C4-2B (cell line): Measurements from ENCODE around the gene IGF2R.

Source experiments
- CTCF ChIP-seq: fragments of 450-650 bp; conservative IDR thresholded peaks from 2 replicates; pipeline ENCODE4 v1.5.1; 2017; ENCODE audit warnings: mild to moderate bottlenecking
- ZFX ChIP-seq: fragments of 450-650 bp; IDR thresholded peaks from 2 replicates; pipeline ENCODE4 v1.6.1; 2017

DNA sequence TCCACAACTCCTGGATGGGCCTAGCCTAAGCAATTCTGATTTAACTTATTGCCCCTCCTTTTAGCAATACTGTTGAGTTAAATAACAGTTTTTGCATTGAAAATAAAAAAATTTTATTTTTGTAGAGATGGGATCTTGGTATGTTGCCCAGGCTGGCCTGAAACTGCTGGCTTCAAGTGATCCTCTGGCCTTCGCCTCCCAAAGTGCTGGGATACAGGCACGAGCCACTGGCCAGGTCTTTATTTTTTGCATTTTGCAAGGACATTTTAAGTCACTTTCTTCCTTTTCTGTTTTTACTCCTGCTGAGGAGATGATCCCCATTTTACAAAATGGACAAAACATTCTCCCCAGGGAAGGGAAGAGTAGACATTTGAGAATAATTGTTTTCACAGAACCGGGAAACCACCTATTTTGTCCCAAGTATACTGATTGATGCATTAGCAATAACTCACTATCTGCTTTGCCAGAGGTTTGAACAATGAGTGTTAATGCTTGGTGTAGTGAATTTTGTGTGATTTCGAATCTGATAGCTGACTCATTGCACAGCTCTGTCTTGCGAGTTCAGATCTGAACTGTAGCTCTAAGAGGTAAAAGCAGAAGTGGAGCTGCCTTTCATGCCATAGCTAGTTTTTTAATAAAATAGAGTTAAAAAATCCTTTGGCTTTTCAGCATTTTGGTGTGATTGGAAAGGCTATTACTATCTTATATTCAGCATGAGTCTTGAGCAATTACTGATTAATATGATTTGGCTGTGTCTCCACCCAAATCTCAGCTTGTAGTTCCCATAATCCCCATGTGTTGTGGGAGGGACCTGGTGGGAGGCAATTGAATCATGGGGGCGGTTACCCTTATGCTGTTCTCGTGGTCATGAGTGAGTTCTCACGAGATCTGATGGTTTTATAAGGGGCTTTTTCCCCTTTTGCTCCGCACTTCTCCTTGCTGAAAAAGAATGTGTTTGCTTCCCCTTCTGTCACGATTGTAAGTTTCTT, 20.9 kb downstream of the IGF2R start:
- TF ChIP-seq CTCF: no peak
- no peak for TF ChIP-seq ZFX
